Measurements from ENCODE around the gene ZNRF3.

GRCh38 chr22:29081517-29082236, 198.3 kb downstream of the ZNRF3 start:
- TF ChIP-seq CTCF (IDR thresholded peaks at IDR 0.05), result no peak
- TF ChIP-seq EP300 (IDR thresholded peaks at IDR 0.05), result no peak
